IMR-90 (cell line): ENCODE data around the gene CLDN15. TPM values are rescaled to one million over a fixed set of nuclear protein-coding genes. Genes with fewer than 3 reads are reported as not detected.

Source experiments
- CEBPB ChIP-seq: IDR thresholded peaks from 2 replicates; pipeline ENCODE4 v1.6.1; 2012; ENCODE audit warnings: low read depth, low read length, improper control_type of control experiment
- MAZ ChIP-seq: IDR thresholded peaks from 2 replicates; pipeline ENCODE4 v1.6.1; 2012; ENCODE audit warnings: low read depth, mild to moderate bottlenecking, low read length, improper control_type of control experiment, moderate library complexity, borderline replicate concordance
- RAD21 ChIP-seq: IDR thresholded peaks from 2 replicates; pipeline ENCODE4 v1.6.1; 2012; ENCODE audit warnings: low read length, improper control_type of control experiment
- polyA plus RNA-seq, 3 experiments: library from polyadenylated mRNA; depleted of rRNA; stranded (reverse); fragments of >200 nt; gene quantifications; 2 replicates each; pipeline ENCODE4 v1.2.3, GENCODE V29; 2012; ENCODE audit warnings: low replicate concordance in 1 of 3
- total RNA-seq: library from RNA; depleted of rRNA; stranded (reverse); fragments of >200 nt; gene quantifications from 2 replicates; pipeline ENCODE4 v1.2.3, GENCODE V29; 2012
- TF ChIP-seq, protein P1 (sequence below): fragments of 150-350 bp; IDR thresholded peaks from 2 replicates; pipeline ENCODE4 v1.6.1; 2016; ENCODE audit warnings: low read depth, mild to moderate bottlenecking, low read length, moderate library complexity, borderline replicate concordance

CLDN15 gene
- total and polyA plus RNA-seq, 2 of the 4 experiments (the other 2 are of a cell fraction): 0.72 to 5.4 TPM

DNA sequence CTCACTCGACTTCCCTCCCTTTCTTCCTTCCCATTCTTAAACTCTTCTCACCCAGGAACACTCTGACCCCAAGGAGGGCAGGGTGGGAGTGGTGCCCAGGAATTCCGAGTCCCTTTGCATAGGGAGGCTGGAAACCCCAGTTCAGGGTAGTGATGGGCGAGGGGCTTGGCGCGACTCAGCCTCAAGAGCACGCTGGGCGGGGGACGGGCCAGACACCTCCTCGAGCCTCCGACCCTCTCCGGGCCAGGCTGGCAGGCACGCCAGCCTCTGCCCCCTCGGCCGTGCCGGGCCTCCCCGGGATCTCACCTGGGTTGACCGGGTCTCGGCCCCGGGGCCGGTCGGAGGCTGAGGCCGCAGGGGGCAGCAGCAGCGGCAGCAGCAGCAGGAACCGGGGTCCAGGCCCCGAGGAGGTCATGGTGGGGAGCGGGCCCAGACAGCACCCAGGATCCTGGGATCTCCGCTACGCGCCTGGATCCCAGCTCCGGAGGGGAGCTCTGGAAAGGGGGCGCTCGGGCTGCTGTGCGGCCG, 20.7 kb downstream of the CLDN15 start (continued):
- TF ChIP-seq MAZ (no peak), CEBPB (no peak), RAD21 (no peak)
- TF ChIP-seq, protein P1, sequence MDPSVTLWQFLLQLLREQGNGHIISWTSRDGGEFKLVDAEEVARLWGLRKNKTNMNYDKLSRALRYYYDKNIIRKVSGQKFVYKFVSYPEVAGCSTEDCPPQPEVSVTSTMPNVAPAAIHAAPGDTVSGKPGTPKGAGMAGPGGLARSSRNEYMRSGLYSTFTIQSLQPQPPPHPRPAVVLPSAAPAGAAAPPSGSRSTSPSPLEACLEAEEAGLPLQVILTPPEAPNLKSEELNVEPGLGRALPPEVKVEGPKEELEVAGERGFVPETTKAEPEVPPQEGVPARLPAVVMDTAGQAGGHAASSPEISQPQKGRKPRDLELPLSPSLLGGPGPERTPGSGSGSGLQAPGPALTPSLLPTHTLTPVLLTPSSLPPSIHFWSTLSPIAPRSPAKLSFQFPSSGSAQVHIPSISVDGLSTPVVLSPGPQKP: no peak
